Measurements from ENCODE around the gene DOCK8.

Gene DOCK8

DNA sequence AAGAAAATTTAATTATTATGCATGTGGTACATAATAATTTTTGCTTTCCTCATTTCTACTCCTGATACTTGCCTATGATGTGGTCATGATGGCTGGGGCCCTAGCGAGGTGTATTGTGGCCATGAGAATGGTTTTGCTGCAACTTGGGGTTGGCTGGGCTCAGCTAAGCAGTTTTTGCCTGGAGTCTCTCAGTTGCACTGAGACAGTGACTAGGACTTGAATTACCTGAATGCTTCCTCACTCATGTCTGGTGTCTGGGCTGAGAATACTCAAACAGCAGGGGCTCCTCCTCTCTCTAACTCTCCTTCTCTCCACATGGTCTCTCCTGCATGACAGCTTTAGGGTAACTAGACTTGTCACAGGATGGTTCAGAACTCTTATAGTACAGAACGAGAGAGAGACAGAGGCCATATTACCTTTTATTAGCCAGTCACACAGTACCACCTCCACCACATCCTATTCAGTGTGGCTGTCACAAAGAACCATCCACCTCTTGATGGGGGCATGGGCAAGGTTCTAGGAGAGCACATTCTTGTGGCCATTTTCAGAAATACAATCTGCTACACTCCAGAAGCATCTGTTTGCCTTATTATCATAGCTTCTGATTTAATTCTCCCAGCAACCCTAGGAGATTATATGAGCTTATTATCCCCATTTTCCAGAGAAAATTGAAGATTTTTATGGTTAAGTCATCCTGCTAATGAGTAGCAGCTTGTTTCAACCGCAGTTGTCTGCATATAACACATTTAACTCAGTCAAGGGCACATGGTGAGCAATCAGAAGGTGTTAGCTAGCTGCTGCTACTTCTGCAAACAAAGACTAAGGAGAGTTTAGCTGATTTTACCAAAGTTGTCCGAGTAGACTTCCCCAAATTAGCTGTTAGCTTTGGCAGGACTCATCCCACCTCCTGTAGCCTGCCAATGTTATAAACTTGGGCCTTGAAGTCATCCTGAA, 245.1 kb downstream of the DOCK8 start:
- DNase-seq (ENCODE audit: low read depth): no peak

DNA sequence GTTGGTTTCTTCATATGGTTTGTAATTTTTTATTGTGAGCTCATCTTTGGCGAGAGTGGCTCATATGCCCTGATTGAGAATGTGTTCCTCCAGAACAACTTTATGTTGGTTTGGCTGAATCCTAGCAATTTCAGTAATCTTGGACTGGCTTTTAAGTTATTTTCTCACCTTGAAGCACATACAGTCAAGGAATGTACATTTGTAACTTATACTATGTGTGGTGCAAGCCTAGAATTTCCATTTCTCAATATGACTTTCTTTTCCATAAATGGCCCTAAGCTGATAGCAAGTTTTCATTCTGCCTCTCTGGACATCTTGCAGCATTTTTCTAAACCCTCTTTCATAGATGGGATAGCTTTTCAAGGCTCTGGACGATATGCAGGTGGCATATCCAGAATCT, 247.5 kb downstream of the DOCK8 start:
- no peak for DNase-seq (ENCODE audit: low read depth)

GRCh38 chr9:462606-463005, 247.9 kb downstream of the DOCK8 start:
- DNase-seq (ENCODE audit: low read depth): no peak

DNA sequence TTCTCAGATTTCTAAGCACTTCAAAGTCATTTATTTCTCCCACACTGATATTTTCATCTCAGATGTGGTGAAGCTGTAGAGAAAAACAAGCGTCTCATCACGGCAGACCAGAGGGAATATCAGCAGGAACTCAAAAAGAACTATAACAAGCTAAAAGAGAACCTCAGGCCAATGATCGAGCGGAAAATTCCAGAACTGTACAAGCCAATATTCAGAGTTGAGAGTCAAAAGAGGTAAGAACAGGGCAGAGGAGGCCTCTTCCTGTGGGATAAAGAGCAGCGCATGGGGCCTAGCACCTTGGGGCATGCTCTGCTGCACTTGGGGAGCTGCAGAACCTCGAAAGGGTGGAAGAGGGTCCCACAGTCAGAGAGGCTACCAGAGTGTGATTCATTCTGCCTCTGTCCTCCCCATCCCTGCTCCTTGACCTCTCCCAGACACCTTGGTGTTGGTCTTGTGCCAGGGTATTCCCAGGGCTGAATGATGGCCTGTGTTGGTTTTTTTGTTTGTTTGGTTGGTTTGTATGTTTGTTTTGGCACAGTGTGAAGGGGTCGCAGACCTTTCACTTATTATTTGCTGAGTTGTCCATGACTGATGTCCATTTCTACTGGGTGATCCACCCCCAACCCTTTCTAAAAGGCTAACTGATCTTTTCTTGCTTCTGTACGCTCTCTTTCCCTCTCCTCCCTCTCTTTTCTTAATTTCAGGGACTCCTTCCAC, 248.9 kb downstream of the DOCK8 start:
- no peak for DNase-seq (ENCODE audit: low read depth)

- no peak for DNase-seq (ENCODE audit: low read depth)
Measured at GRCh38 chr9:466747-467146, 252.1 kb downstream of the DOCK8 start.

GRCh38 chr9:468766-469426, 254.2 kb downstream of the DOCK8 start:
- no peak for DNase-seq (ENCODE audit: low read depth)

GRCh38 chr9:469672-470551, 255.2 kb downstream of the DOCK8 start:
- DNase-seq (ENCODE audit: low read depth): peak; percentile 24

DNA sequence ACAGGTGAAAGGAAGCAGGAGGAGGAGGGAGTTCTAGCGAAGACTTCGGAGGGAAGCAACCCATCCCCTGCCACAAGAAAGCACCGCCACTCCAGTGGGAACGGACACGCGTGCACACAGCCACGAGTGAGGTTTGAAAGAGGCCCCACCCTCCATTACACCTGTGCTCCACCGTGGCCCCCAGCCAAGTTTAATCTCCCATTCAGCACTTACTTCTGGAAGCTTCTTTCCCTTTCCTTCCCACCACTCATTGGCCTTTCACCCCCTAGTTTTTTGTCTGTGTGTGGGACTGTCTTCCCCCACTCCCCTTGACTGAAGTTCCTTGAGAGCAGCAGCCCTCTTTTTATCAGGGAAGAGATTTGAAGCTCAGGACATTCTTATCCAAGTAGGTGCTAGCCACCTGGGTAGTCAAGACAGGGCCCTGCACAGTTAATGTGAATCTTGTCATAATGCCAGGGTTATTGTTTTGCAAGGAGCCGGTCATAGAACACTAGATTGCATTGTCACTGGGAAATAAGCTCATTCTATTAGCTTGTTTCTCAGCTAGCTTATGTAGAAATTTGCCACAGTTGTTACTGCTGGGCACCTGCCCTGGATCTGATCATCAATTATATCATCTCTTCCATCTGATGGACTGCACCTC, 256.0 kb downstream of the DOCK8 start:
- no peak for DNase-seq (ENCODE audit: low read depth)

GRCh38 chr9:471320-471719, 256.7 kb downstream of the DOCK8 start:
- no peak for DNase-seq (ENCODE audit: low read depth)

GRCh38 chr9:472479-473075, 257.9 kb downstream of the DOCK8 start:
- DNase-seq (ENCODE audit: low read depth): no peak

GRCh38 chr9:477193-477592, 262.5 kb downstream of the DOCK8 start:
- DNase-seq (ENCODE audit: low read depth): no peak

GRCh38 chr9:479304-479970, 264.8 kb downstream of the DOCK8 start:
- no peak for DNase-seq (ENCODE audit: low read depth)

GRCh38 chr9:479971-480350, 265.3 kb downstream of the DOCK8 start:
- no peak for DNase-seq (ENCODE audit: low read depth)

- DNase-seq (ENCODE audit: low read depth): no peak
Measured at GRCh38 chr9:482739-483138, 268.1 kb downstream of the DOCK8 start.

DNA sequence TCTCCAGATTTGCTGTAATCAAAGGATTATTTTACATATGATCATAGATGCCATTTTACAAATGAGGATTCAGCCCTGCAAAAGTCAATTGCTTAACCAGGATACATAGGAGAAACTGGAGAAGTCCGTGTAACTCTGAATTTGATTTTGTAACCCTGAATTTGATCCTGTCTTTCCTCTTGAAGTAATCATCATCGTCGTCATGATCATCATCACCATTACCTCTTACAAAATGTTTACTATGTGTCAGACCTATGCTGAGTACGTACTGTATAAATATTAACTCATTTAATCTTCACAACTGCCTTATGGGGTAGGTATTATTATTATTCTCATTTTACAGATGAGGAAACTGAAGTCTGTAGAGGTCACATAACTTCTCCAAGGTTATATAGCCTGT, 271.5 kb downstream of the DOCK8 start:
- no peak for DNase-seq (ENCODE audit: low read depth)

DNA sequence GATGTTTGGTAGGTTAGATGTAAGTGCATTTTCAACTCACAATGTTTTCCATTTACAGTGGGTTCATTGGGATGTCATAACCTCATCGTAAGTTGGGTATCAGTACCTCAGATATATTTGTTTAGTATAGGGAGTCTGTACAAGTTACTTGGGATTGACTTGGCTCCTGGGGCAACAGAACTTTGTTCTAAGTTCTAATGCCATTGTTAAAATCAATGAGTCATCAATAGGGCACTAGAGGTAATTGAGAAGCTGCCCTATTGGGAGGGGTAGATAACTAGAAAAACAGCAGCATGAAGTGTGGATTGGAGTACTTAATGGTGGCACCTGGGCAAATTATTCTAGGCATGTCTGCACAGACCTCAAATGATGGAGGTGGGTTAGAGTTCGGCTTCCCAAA, 272.8 kb downstream of the DOCK8 start:
- DNase-seq (ENCODE audit: low read depth): no peak

DNA sequence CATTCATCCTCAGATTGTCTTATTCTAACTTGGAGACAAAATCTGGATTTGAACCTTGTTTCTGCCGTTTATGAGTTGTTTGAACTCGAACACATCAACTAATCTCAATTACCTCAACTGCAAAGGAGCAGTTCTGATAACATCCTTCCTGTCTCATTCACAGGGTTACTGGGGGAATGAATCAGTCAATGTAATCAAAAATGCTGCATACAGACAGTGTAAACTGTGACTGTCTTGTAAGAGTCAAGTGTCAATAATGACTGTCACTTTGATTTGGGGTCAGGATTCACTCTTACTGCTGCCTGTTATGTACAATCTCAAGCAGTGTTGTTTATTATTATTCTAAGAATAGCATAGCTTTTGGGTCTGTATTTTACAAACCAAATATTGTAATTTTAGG, 273.8 kb downstream of the DOCK8 start:
- DNase-seq (ENCODE audit: low read depth): no peak

DNA sequence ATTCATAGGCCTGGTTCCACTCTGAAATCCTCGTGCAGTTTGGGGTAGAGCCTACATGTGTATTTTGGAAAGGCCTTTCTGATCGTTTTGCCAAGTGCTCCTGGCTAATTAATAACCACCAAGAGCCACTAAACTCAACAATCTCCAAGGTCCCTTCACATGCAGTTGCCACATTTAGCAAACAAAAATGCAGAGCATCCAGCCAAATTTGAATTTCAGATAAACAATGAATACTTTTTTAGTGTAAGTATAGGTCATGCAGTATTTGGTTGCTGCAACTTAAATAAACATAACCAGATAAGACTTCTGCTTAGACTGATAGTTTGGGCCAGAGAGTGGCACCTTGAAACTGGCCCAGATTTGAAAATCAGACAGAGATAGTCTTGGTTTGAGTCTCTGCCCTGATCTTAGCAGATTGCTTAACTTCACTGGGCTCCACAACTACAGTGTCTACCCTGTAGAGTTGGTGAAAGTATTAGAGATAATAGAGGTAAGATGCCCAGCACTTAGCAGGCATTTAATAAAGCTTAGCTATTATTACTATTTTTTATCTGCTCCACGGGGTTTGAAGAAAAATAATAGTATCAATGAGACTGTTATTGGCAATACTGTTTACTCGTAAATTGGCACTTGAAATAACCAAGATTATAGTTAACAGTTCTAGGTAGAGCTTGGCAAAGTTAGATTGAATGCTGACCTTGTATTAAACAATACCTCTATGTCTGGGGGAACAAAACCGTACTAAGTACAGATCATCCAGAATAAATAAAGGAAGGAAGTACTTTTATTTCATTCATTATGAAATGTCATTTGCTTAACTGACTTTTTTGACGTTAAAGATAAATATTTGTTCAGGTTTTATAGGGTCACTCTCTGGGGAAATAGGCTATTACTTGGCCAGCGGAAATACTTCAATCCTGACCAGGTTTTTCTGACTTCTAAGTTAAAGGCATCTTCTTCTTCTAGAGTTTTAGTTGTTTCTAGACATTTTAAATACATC, 274.8 kb downstream of the DOCK8 start:
- DNase-seq (ENCODE audit: low read depth): no peak

- DNase-seq (ENCODE audit: low read depth): no peak
Measured at GRCh38 chr9:494764-495163, 280.1 kb downstream of the DOCK8 start.

Data from non-pigmented ciliary epithelial cell (primary cell).